ENCODE measurements around the gene GRM8.
"Not testable (repeated sequence)": the region's sequence is repeated elsewhere in the genome, so short reads cannot be mapped to it uniquely, and the experiment has no call there.

Gene GRM8

GRCh38 chr7:126840869-126841268, 411.9 kb downstream of the GRM8 start:
- no peak for TF ChIP-seq CTCF (IDR thresholded peaks at IDR 0.05; ENCODE audit: low read depth, low read length)
- DNase-seq (ENCODE audit: extremely low read depth, low read depth) = no peak

- no peak for TF ChIP-seq CTCF (IDR thresholded peaks at IDR 0.05; ENCODE audit: low read depth, low read length)
- DNase-seq (ENCODE audit: extremely low read depth, low read depth) = no peak
Measured at GRCh38 chr7:126839624-126840023, 413.1 kb downstream of the GRM8 start.

- TF ChIP-seq CTCF (IDR thresholded peaks at IDR 0.05; ENCODE audit: low read depth, low read length) = no peak
- no peak for DNase-seq (ENCODE audit: extremely low read depth, low read depth)
Measured at GRCh38 chr7:126838194-126838593, 414.5 kb downstream of the GRM8 start.

GRCh38 chr7:126831241-126831640, 421.5 kb downstream of the GRM8 start:
- DNase-seq (ENCODE audit: extremely low read depth, low read depth) = not testable (repeated sequence)

GRCh38 chr7:126820925-126821324, 431.8 kb downstream of the GRM8 start:
- no peak for TF ChIP-seq CTCF (IDR thresholded peaks at IDR 0.05; ENCODE audit: low read depth, low read length)
- no peak for DNase-seq (ENCODE audit: extremely low read depth, low read depth)

- no peak for DNase-seq (ENCODE audit: extremely low read depth, low read depth)
- TF ChIP-seq CTCF (IDR thresholded peaks at IDR 0.05; ENCODE audit: low read depth, low read length) = no peak
Measured at GRCh38 chr7:126819197-126819484, 433.6 kb downstream of the GRM8 start.

GRCh38 chr7:126818393-126819196, 434.1 kb downstream of the GRM8 start:
- no peak for TF ChIP-seq CTCF (IDR thresholded peaks at IDR 0.05; ENCODE audit: low read depth, low read length)
- DNase-seq (ENCODE audit: extremely low read depth, low read depth) = no peak

- no peak for TF ChIP-seq CTCF (IDR thresholded peaks at IDR 0.05; ENCODE audit: low read depth, low read length)
- no peak for DNase-seq (ENCODE audit: extremely low read depth, low read depth)
Measured at GRCh38 chr7:126809188-126809587, 443.6 kb downstream of the GRM8 start.
